HepG2 (cell line): ENCODE data around the gene GFAP. TPM values are rescaled to one million over a fixed set of nuclear protein-coding genes. Genes with fewer than 3 reads are reported as not detected.
A peak's percentile ranks its signal among the peaks of the same experiment; 100 is the strongest.

Source experiments
- ARHGAP35 ChIP-seq: sonication (generic); formaldehyde crosslinking; IDR thresholded peaks from 2 replicates; pipeline ENCODE4 v1.9.0; 2022; ENCODE audit warnings: mild to moderate bottlenecking, inconsistent platforms, moderate library complexity, missing genetic modification reagents, borderline replicate concordance
- CEBPB ChIP-seq: IDR thresholded peaks from 2 replicates; pipeline ENCODE4 v1.6.1; 2011; ENCODE audit warnings: low read depth, low read length, improper control_type of control experiment, borderline replicate concordance
- CENPX ChIP-seq: sonication (generic); formaldehyde crosslinking; IDR thresholded peaks from 2 replicates; pipeline ENCODE4 v1.9.0; 2021; ENCODE audit warnings: mild to moderate bottlenecking, missing genetic modification reagents, moderate library complexity
- HCFC1 ChIP-seq: fragments of 150-350 bp; IDR thresholded peaks from 2 replicates; pipeline ENCODE4 v1.6.1; 2014; ENCODE audit warnings: low read depth, low read length
- MXD4 ChIP-seq: IDR thresholded peaks from 2 replicates; pipeline ENCODE4 v1.6.1; 2016; ENCODE audit warnings: mild to moderate bottlenecking, missing biosample characterization, missing genetic modification reagents
- MZF1 ChIP-seq: sonication (generic); formaldehyde crosslinking; IDR thresholded peaks from 2 replicates; pipeline ENCODE4 v1.8.1; 2023; ENCODE audit warnings: mild to moderate bottlenecking, missing genetic modification reagents, borderline replicate concordance
- POGZ ChIP-seq: sonication (generic); formaldehyde crosslinking; IDR thresholded peaks from 2 replicates; pipeline ENCODE4 v1.4.0; 2020; ENCODE audit warnings: mild to moderate bottlenecking, missing genetic modification reagents
- PTBP1 ChIP-seq: fragments of 200-400 bp; formaldehyde crosslinking; IDR thresholded peaks from 2 replicates; pipeline ENCODE4 v1.6.1; 2018; ENCODE audit warnings: low read length, low read depth; ENCODE audit not compliant: poor library complexity, severe bottlenecking
- RFX1 ChIP-seq: fragments of 450-650 bp; IDR thresholded peaks from 2 replicates; pipeline ENCODE4 v1.6.1; 2017
- TAF1 ChIP-seq: sonication (generic); formaldehyde crosslinking; IDR thresholded peaks from 2 replicates; pipeline ENCODE4 v1.4.0; 2020; ENCODE audit warnings: missing genetic modification reagents
- TEAD2 ChIP-seq: sonication (generic); formaldehyde crosslinking; IDR thresholded peaks from 2 replicates; pipeline ENCODE4 v1.9.0; 2021; ENCODE audit warnings: missing genetic modification reagents
- ZBTB7B ChIP-seq: sonication (generic); formaldehyde crosslinking; IDR thresholded peaks from 2 replicates; pipeline ENCODE4 v1.4.0; 2020; ENCODE audit warnings: missing genetic modification reagents
- ZKSCAN8 ChIP-seq: IDR thresholded peaks from 2 replicates; pipeline ENCODE4 v1.6.1; 2016; ENCODE audit warnings: borderline replicate concordance, missing genetic modification reagents, missing compliant biosample characterization
- ZNF20 ChIP-seq: sonication (generic); formaldehyde crosslinking; IDR thresholded peaks from 2 replicates; pipeline ENCODE4 v1.4.0; 2020; ENCODE audit warnings: mild to moderate bottlenecking, moderate library complexity, missing genetic modification reagents
- ZNF33A ChIP-seq: sonication (generic); formaldehyde crosslinking; IDR thresholded peaks from 2 replicates; pipeline ENCODE4 v1.5.1; 2020; ENCODE audit warnings: missing genetic modification reagents, mild to moderate bottlenecking, moderate library complexity, borderline replicate concordance
- ZNF547 ChIP-seq: sonication (generic); formaldehyde crosslinking; IDR thresholded peaks from 2 replicates; pipeline ENCODE4 v1.5.1; 2020; ENCODE audit warnings: mild to moderate bottlenecking, missing genetic modification reagents
- ZNF569 ChIP-seq: sonication (generic); formaldehyde crosslinking; IDR thresholded peaks from 2 replicates; pipeline ENCODE4 v1.5.0; 2020; ENCODE audit warnings: mild to moderate bottlenecking, missing genetic modification reagents, moderate library complexity, borderline replicate concordance
- ZNF660 ChIP-seq: sonication (generic); formaldehyde crosslinking; IDR thresholded peaks from 2 replicates; pipeline ENCODE4 v1.5.1; 2020; ENCODE audit warnings: mild to moderate bottlenecking, low read depth, missing genetic modification reagents, borderline replicate concordance
- ZNF670 ChIP-seq: sonication (generic); formaldehyde crosslinking; IDR thresholded peaks from 2 replicates; pipeline ENCODE4 v1.8.0; 2022; ENCODE audit warnings: mild to moderate bottlenecking, missing genetic modification reagents, borderline replicate concordance
- polyA plus RNA-seq, 8 experiments: library from polyadenylated mRNA; depleted of rRNA in 3 of 8; stranded (reverse) in 7 of 8; unstranded in 1 of 8; fragments of >200 nt; fragmentation: Illumina TruSeq in 4 of 8; extraction: Trizol in 4 of 8; gene quantifications; 2 replicates each; pipeline versions ENCODE4 v1.2.1 to v1.2.3, GENCODE V29; 2011 to 2016; ENCODE audit warnings: low read depth in 4 of 8, missing spikeins in 1 of 8, mixed read lengths in 1 of 8; ENCODE audit not compliant: insufficient read depth in 1 of 8
- total RNA-seq, 5 experiments: library from RNA; depleted of rRNA; stranded (reverse); fragments of >200 nt; fragmentation: Illumina TruSeq; extraction: Trizol; gene quantifications; 2 replicates each; pipeline ENCODE4 v1.2.3, GENCODE V29; 2016; ENCODE audit warnings: low read depth in 1 of 5
- TF ChIP-seq, protein P1 (sequence below): sonication (generic); formaldehyde crosslinking; IDR thresholded peaks from 2 replicates; pipeline ENCODE4 v1.9.0; 2021; ENCODE audit warnings: missing genetic modification reagents, borderline replicate concordance
- TF ChIP-seq, protein P2 (sequence below): IDR thresholded peaks from 2 replicates; pipeline ENCODE4 v1.6.1; 2016; ENCODE audit warnings: mild to moderate bottlenecking, missing biosample characterization, missing genetic modification reagents
- TF ChIP-seq, protein P3 (sequence below): sonication (generic); formaldehyde crosslinking; conservative IDR thresholded peaks from 2 replicates; pipeline ENCODE4 v1.8.1; 2023; ENCODE audit warnings: missing genetic modification reagents
- TF ChIP-seq, protein P4 (sequence below): IDR thresholded peaks from 2 replicates; pipeline ENCODE4 v1.6.1; 2016; ENCODE audit warnings: control low read depth

Gene GFAP
- total and polyA plus RNA-seq, 2 of the 13 experiments (the other 11 are each of a cell fraction or from before 2014, with no cell fraction given): 0.11 to 0.29 TPM

DNA sequence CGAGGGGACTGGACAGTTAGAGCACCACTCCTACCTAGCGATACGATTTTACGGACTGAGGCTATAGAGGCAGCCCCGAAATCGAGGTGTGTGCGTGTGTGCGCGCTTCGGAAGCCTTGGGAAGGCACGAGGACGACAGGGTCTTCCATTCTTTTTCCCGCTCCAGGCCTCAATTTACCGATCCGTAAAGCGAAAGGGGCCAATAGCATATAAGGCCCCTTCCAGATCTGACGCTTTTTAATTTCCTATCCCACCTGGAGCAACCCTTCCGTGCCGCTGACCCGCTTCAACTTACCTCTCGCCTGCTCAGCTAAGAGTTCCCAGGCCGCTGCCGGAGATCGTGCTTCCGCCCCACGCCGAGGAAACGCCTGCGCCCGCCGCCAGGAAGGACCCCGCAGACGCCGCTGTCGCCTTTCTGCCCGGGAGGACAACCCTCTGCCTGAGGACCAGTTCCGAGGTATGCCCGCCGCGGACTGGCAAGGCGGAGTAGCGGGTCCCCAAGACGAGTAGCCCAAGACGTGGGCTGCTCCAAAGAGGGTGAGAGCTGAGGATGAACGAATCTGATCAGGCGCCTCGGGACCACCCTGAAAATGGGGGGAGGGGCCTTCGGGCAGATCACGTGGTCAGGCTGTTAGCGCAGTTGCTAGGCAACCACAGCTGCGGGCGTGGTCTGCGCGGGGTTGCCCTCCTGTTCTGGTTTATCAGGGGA is 16.1 kb downstream of the GFAP start, which contains the start of gene EFTUD2 (continued):
- TF ChIP-seq, protein P1, sequence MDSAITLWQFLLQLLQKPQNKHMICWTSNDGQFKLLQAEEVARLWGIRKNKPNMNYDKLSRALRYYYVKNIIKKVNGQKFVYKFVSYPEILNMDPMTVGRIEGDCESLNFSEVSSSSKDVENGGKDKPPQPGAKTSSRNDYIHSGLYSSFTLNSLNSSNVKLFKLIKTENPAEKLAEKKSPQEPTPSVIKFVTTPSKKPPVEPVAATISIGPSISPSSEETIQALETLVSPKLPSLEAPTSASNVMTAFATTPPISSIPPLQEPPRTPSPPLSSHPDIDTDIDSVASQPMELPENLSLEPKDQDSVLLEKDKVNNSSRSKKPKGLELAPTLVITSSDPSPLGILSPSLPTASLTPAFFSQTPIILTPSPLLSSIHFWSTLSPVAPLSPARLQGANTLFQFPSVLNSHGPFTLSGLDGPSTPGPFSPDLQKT (CRISPR knock-in tag): 0 out of 2 replicates have a peak, but pooled peaks have one; percentile 82
- TF ChIP-seq MXD4 (peak; percentile 98), ZNF547 (CRISPR knock-in tag) (peak; percentile 90), PTBP1 (no peak), ZBTB7B (no peak; the same call in 1 of the 2 replicates), MZF1 (CRISPR knock-in tag) (peak; percentile 18; the same call in 1 of the 2 replicates), RFX1 (peak; percentile 95), ZNF33A (no peak; the same call in 1 of the 2 replicates), ZKSCAN8 (CRISPR knock-in tag) (peak; percentile 89), ZNF670 (CRISPR knock-in tag) (peak; percentile 78; the same call in 1 of the 2 replicates), POGZ (CRISPR knock-in tag) (peak; percentile 85), ARHGAP35 (peak; percentile 91; the same call in 1 of the 2 replicates), CENPX (CRISPR knock-in tag) (no peak), ZNF20 (CRISPR knock-in tag) (no peak), ZNF569 (CRISPR knock-in tag) (no peak), TEAD2 (CRISPR knock-in tag) (no peak; the same call in none of the 2 replicates), ZNF660 (CRISPR knock-in tag) (no peak), HCFC1 (peak; percentile 85), CEBPB (no peak), TAF1 (CRISPR knock-in tag) (peak; percentile 88)
- TF ChIP-seq, protein P2, sequence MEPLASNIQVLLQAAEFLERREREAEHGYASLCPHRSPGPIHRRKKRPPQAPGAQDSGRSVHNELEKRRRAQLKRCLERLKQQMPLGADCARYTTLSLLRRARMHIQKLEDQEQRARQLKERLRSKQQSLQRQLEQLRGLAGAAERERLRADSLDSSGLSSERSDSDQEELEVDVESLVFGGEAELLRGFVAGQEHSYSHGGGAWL (CRISPR knock-in tag): peak; percentile 98
- TF ChIP-seq, protein P3, sequence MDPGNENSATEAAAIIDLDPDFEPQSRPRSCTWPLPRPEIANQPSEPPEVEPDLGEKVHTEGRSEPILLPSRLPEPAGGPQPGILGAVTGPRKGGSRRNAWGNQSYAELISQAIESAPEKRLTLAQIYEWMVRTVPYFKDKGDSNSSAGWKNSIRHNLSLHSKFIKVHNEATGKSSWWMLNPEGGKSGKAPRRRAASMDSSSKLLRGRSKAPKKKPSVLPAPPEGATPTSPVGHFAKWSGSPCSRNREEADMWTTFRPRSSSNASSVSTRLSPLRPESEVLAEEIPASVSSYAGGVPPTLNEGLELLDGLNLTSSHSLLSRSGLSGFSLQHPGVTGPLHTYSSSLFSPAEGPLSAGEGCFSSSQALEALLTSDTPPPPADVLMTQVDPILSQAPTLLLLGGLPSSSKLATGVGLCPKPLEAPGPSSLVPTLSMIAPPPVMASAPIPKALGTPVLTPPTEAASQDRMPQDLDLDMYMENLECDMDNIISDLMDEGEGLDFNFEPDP: peak; percentile 88; the same call in 1 of the 2 replicates
- TF ChIP-seq, protein P4, sequence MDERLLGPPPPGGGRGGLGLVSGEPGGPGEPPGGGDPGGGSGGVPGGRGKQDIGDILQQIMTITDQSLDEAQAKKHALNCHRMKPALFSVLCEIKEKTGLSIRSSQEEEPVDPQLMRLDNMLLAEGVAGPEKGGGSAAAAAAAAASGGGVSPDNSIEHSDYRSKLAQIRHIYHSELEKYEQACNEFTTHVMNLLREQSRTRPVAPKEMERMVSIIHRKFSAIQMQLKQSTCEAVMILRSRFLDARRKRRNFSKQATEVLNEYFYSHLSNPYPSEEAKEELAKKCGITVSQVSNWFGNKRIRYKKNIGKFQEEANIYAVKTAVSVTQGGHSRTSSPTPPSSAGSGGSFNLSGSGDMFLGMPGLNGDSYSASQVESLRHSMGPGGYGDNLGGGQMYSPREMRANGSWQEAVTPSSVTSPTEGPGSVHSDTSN (CRISPR knock-in tag): no peak
